NCI-H524 treated with DMSO at 0.1 percent for 48 hours (cell line): Measurements from ENCODE around the gene PRDX4.
"Not testable (repeated sequence)": the region's sequence is repeated elsewhere in the genome, so short reads cannot be mapped to it uniquely, and the experiment has no call there.

Experiments
- DNase-seq: peaks from one replicate; lab custom pipeline; 2025; lab: John Stamatoyannopoulos, UW

PRDX4 gene

GRCh38 chrX:23667239-23668177 is at the start of gene PRDX4:
Gene PRDX4, plus strand, starts transcription at chrX:23667493. Its CDS starts 78 bp downstream, at chrX:23667571.
- peak; percentile 39 for DNase-seq

GRCh38 chrX:23621621-23622265 is 45.5 kb upstream of the PRDX4 start:
- no peak for DNase-seq

GRCh38 chrX:23623797-23624196 is 43.5 kb upstream of the PRDX4 start:
- DNase-seq: no peak

- DNase-seq: no peak
These were observed 40.6 kb upstream of the PRDX4 start for GRCh38 chrX:23626651-23627050.

- no peak for DNase-seq
These were observed 39.2 kb upstream of the PRDX4 start for GRCh38 chrX:23628131-23628530.

GRCh38 chrX:23631136-23631535 is 36.2 kb upstream of the PRDX4 start:
- DNase-seq: no peak

- no peak for DNase-seq
These were observed 33.3 kb upstream of the PRDX4 start for GRCh38 chrX:23633834-23634580.

GRCh38 chrX:23637187-23637586 is 30.1 kb upstream of the PRDX4 start:
- no peak for DNase-seq

- DNase-seq: no peak
These were observed 24.3 kb upstream of the PRDX4 start for GRCh38 chrX:23643020-23643419.

- no peak for DNase-seq
These were observed 22.5 kb upstream of the PRDX4 start for GRCh38 chrX:23644744-23645143.

GRCh38 chrX:23656091-23656490 is 11.2 kb upstream of the PRDX4 start:
- DNase-seq: no peak

- no peak for DNase-seq
These were observed 10.6 kb upstream of the PRDX4 start for GRCh38 chrX:23656684-23657083.

- DNase-seq: no peak
These were observed 8.0 kb upstream of the PRDX4 start for GRCh38 chrX:23659339-23659738.

- not testable (repeated sequence) for DNase-seq
These were observed 7.1 kb upstream of the PRDX4 start for GRCh38 chrX:23660083-23660765.

- DNase-seq: no peak
These were observed 6.5 kb upstream of the PRDX4 start for GRCh38 chrX:23660766-23661132.

- DNase-seq: no peak
These were observed 5.6 kb upstream of the PRDX4 start for GRCh38 chrX:23661671-23662070.

- no peak for DNase-seq
These were observed 5.1 kb upstream of the PRDX4 start for GRCh38 chrX:23662187-23662586.

- no peak for DNase-seq
These were observed 4.4 kb upstream of the PRDX4 start for GRCh38 chrX:23662853-23663252.

GRCh38 chrX:23664496-23664895 is 2.8 kb upstream of the PRDX4 start:
- no peak for DNase-seq

GRCh38 chrX:23666282-23666681 is 1.0 kb upstream of the PRDX4 start:
- DNase-seq: no peak

- no peak for DNase-seq
These were observed 1.0 kb downstream of the PRDX4 start for GRCh38 chrX:23668335-23668734.

GRCh38 chrX:23670528-23670927 is 3.2 kb downstream of the PRDX4 start:
- no peak for DNase-seq
